Stimulated activated CD4-positive, alpha-beta T cell treated with anti-CD3 and anti-CD28 coated beads, Interleukin-1b, Interleukin-23, amount 100 ng/mL, for 48 hours (primary cell): Measurements from ENCODE around the gene CELSR3.
A peak's percentile ranks its signal among the peaks of the same experiment; 100 is the strongest.

Experiments
- DNase-seq: peaks from one replicate; pipeline ENCODE4 v3.0.0-alpha.2; 2020

Gene CELSR3

GRCh38 chr3:48660800-48661400 is 1.8 kb downstream of the CELSR3 start:
- no peak for DNase-seq

GRCh38 chr3:48656841-48657281 is 5.8 kb downstream of the CELSR3 start:
- DNase-seq: peak; percentile 30

GRCh38 chr3:48656061-48656840 is 6.4 kb downstream of the CELSR3 start:
- peak; percentile 88 for DNase-seq

GRCh38 chr3:48655606-48656005 is 7.1 kb downstream of the CELSR3 start:
- peak; percentile 69 for DNase-seq

GRCh38 chr3:48655063-48655462 is 7.6 kb downstream of the CELSR3 start:
- no peak for DNase-seq

GRCh38 chr3:48652923-48653715 is 9.6 kb downstream of the CELSR3 start:
- no peak for DNase-seq

- no peak for DNase-seq
Observed at GRCh38 chr3:48651771-48652170, 10.9 kb downstream of the CELSR3 start.

- DNase-seq: no peak
Observed at GRCh38 chr3:48650723-48651122, 12.0 kb downstream of the CELSR3 start.

- DNase-seq: no peak
Observed at GRCh38 chr3:48648188-48648850, 14.4 kb downstream of the CELSR3 start.

GRCh38 chr3:48647714-48648113 is 15.0 kb downstream of the CELSR3 start:
- no peak for DNase-seq

- no peak for DNase-seq
Observed at GRCh38 chr3:48644898-48645760, 17.6 kb downstream of the CELSR3 start.

- no peak for DNase-seq
Observed at GRCh38 chr3:48642605-48643004, 20.1 kb downstream of the CELSR3 start.

GRCh38 chr3:48641396-48641795 is 21.3 kb downstream of the CELSR3 start:
- DNase-seq: no peak

- no peak for DNase-seq
Observed at GRCh38 chr3:48639944-48640606, 22.6 kb downstream of the CELSR3 start.

- DNase-seq: no peak
Observed at GRCh38 chr3:48637305-48637704, 25.4 kb downstream of the CELSR3 start.

GRCh38 chr3:48636149-48636655 is 26.5 kb downstream of the CELSR3 start:
- no peak for DNase-seq

- peak; percentile 94 for DNase-seq
Observed at GRCh38 chr3:48635222-48636021, 27.3 kb downstream of the CELSR3 start, which contains the start of gene SLC26A6. TSS of gene SLC26A6 (minus strand) at chr3:48635461. CDS start at chr3:48635393, 68 bp downstream.

- peak; percentile 49 for DNase-seq
Observed at GRCh38 chr3:48634661-48635221, 27.9 kb downstream of the CELSR3 start.

- DNase-seq: no peak
Observed at GRCh38 chr3:48633743-48634142, 28.9 kb downstream of the CELSR3 start.

- DNase-seq: no peak
Observed at GRCh38 chr3:48633256-48633655, 29.4 kb downstream of the CELSR3 start.
